Heart right ventricle (tissue), 16 donors: ENCODE results near the gene CGREF1. TPM values are rescaled to one million over a fixed set of nuclear protein-coding genes. Genes with fewer than 3 reads are reported as not detected.
A peak's percentile ranks its signal among the peaks of the same experiment; 100 is the strongest.

ENCODE experiments used
- ATAC-seq, 8 donors: fragments of 200-7000 bp; cut with Tn5 transposase; one replicate each; pipeline ENCODE4 v1.9.1; 2020; ENCODE audit warnings: mild to moderate bottlenecking in 8 of 8, moderate library complexity in 8 of 8, moderate number of reproducible peaks in 1 of 8
- DNase-seq, 2 donors: peaks; one replicate each; pipeline ENCODE4 v3.0.0-alpha.2; 2020
- H3K27ac ChIP-seq, 10 donors: fragments of 200-600 bp; sonication (generic) in 2 of 10; one replicate each; pipeline versions ENCODE4 v1.5.0 to v1.8.0; 2020 to 2022; ENCODE audit warnings: mild to moderate bottlenecking in 3 of 10
- H3K27me3 ChIP-seq, 7 donors: fragments of 200-600 bp; one replicate each; pipeline ENCODE4 v1.8.0; 2021 to 2022; ENCODE audit warnings: mild to moderate bottlenecking in 2 of 7
- H3K36me3 ChIP-seq, 9 donors: fragments of 200-600 bp; sonication (generic) in 1 of 9; one replicate each; pipeline versions ENCODE4 v1.5.0 to v1.8.0; 2020 to 2022; ENCODE audit warnings: mild to moderate bottlenecking in 2 of 9
- H3K4me1 ChIP-seq, 9 donors: fragments of 200-600 bp; sonication (generic) in 1 of 9; one replicate each; pipeline versions ENCODE4 v1.5.0 to v1.8.0; 2020 to 2022; ENCODE audit warnings: mild to moderate bottlenecking in 4 of 9
- H3K4me3 ChIP-seq, 10 donors: fragments of 200-600 bp; sonication (generic) in 2 of 10; one replicate each; pipeline versions ENCODE4 v1.5.0 to v1.8.0; 2020 to 2022; ENCODE audit warnings: mild to moderate bottlenecking in 7 of 10, moderate library complexity in 2 of 10
- H3K9me3 ChIP-seq, 11 donors: fragments of 200-600 bp in 10 of 11; sonication (generic) in 2 of 11; one replicate each; pipeline versions ENCODE4 v1.5.0 to v1.8.0; 2013 to 2022; ENCODE audit warnings: mild to moderate bottlenecking in 2 of 11, control low read depth in 1 of 11, moderate library complexity in 1 of 11
- CTCF ChIP-seq, 9 donors: fragments of 200-600 bp; sonication (generic) in 2 of 9; IDR thresholded peaks; one replicate each; pipeline versions ENCODE4 v1.5.0 to v1.8.0; 2021 to 2022; ENCODE audit warnings: antibody characterized with exemption in 9 of 9, mild to moderate bottlenecking in 5 of 9, moderate library complexity in 1 of 9
- WGBS, 2 donors: extraction: QIAGEN DNeasy Blood & Tissue Kit; methylation state at CpG; one replicate each; pipeline ENCODE4 v1.1.7; 2013; ENCODE audit warnings: inconsistent platforms in 1 of 2; 5-methylcytosine and 5-hydroxymethylcytosine counted together
- intact Hi-C, 10 donors: fragments of 100-400 bp; cut with DNase I; formaldehyde crosslinking; loops; one replicate each; pipeline versions ENCODE4 v1.11.1 to v1.14.2; 2022
- polyA plus RNA-seq, 2 donors: library from polyadenylated mRNA; stranded (reverse); fragments of 200-250 nt; gene quantifications; one replicate each; pipeline ENCODE4 v1.2.3, GENCODE V29; 2013
- total RNA-seq, 10 donors: library from RNA; stranded (reverse); fragmentation: NEBNext Ultra II Directional in 3 of 10; extraction: Animal tissue kit (Norgen Biotek cat#: 25700) in 3 of 10; gene quantifications; one replicate each; pipeline versions ENCODE4 v1.2.1 to v1.2.4, GENCODE V29; 2021 to 2023
- donor health status: Arrhythmogenic right ventricular cardiomyopathy.
- donor health status: ischemic (EF 13 %, LVEDD 7.1; RV severe dilation, severe dysfunction).
- donor health status: healthy with polysubstance abuse.
- donor health status: DM: no; HTN: yes; CAD: no.
- donor health status: DM: no; HTN: no; CAD: no.
- donor health status: ischemic (EF 25% LVEDD 6.9; RV normal size, moderate dysfunction).
- donor health status: ischemic (EF 25% LVEDD 5.7; RV mildly dilated, moderate dysfunction).
- donor health status: healthy.
- donor health status: DM: yes; HTN: yes; CAD: no.
- donor health status: Ischemic cardiomyopathy.
- donor health status: ischemic (EF 35%, LVEDD 5.7; RV mildly dilated, moderate dysfunction).
- donor health status: nonischemic (EF 11% LVEDD 7.7; RV severe dilation, severe dysfunction).
- donor health status: DM: yes; HTN: yes; CAD: no.
- donor health status: PGD.
- donor health status: ischemic (EF 29% LVEDD 5.4; RV normal size, mild dysfunction).
- donor health status: nonischemic (EF 23%, LVEDD 6.1; RV moderate dilation, normal function).

CGREF1 gene
- total and polyA plus RNA-seq, 12 donors = 0.21 to 1.2 (median 0.68) TPM

GRCh38 chr2:27160191-27160590 is 41.3 kb upstream of the CGREF1 start:
- no peak for ATAC-seq
- Histone ChIP-seq H3K36me3 (no peaks in the 10 kb centered on the region), H3K4me3 (no peak overlapping the region), H3K9me3 (no peaks in the 10 kb centered on the region), H3K27ac (no peak overlapping the region), H3K27me3 (peaks cover 0 to 7% (median 0%) of the 10 kb centered on the region in 7 donors), H3K4me1 (no peaks in the 10 kb centered on the region)
- intact Hi-C loops = no loop called here
- no peak for TF ChIP-seq CTCF (IDR thresholded peaks at IDR 0.05)
- no peak for DNase-seq
- 84 to 85% methylated on average over 9 of the region's 9 CpGs for WGBS, 2 donors

GRCh38 chr2:27159271-27159670 is 40.3 kb upstream of the CGREF1 start:
- WGBS, 2 donors = 71 to 73% methylated on average over 6 of the region's 6 CpGs
- no peak overlapping the region for H3K27ac ChIP-seq
- ATAC-seq = peak in 1 of 8 donors; percentile 26
- peaks cover 0 to 7% (median 0%) of the 10 kb centered on the region in 7 donors for H3K27me3 ChIP-seq
- intact Hi-C loops = no loop called here
- no peaks in the 10 kb centered on the region for H3K4me1 ChIP-seq
- H3K4me3 ChIP-seq = no peak overlapping the region
- H3K36me3 ChIP-seq = no peaks in the 10 kb centered on the region
- DNase-seq = no peak
- no peak for TF ChIP-seq CTCF (IDR thresholded peaks at IDR 0.05)
- H3K9me3 ChIP-seq = no peaks in the 10 kb centered on the region

GRCh38 chr2:27158468-27158867 is 39.5 kb upstream of the CGREF1 start:
- H3K27me3 ChIP-seq = peaks cover 0 to 8% (median 0%) of the 10 kb centered on the region in 7 donors
- ATAC-seq (no peak), DNase-seq (no peak)
- no peak overlapping the region for H3K4me3 ChIP-seq
- H3K4me1 ChIP-seq = no peaks in the 10 kb centered on the region
- TF ChIP-seq CTCF (IDR thresholded peaks at IDR 0.05) = no peak
- WGBS, 2 donors = 62% methylated on average over 6 of the region's 6 CpGs
- no peak overlapping the region for H3K27ac ChIP-seq
- intact Hi-C loops = no loop called here
- no peaks in the 10 kb centered on the region for H3K9me3 ChIP-seq
- H3K36me3 ChIP-seq = no peaks in the 10 kb centered on the region

- DNase-seq (no peak), ATAC-seq (no peak)
- H3K36me3 ChIP-seq = no peaks in the 10 kb centered on the region
- no peak for TF ChIP-seq CTCF (IDR thresholded peaks at IDR 0.05)
- no peak overlapping the region for H3K27ac ChIP-seq
- no peak overlapping the region for H3K4me3 ChIP-seq
- no peaks in the 10 kb centered on the region for H3K4me1 ChIP-seq
- intact Hi-C loops = no loop called here
- H3K27me3 ChIP-seq = peaks cover 0 to 14% (median 0%) of the 10 kb centered on the region in 7 donors
- WGBS, 2 donors = 76 to 77% methylated on average over 9 of the region's 9 CpGs
- H3K9me3 ChIP-seq = no peaks in the 10 kb centered on the region
These were observed 36.2 kb upstream of the CGREF1 start for GRCh38 chr2:27155069-27155520.
